Mucosa of rectum (tissue), 2 donors: ENCODE results near the gene CFAP77.

Experiments used
- H3K27ac ChIP-seq, 2 donors: one replicate each; pipeline ENCODE4 v1.7.0; 2013; ENCODE audit warnings: inconsistent platforms in 2 of 2, low read depth in 2 of 2, low read length in 2 of 2
- H3K27me3 ChIP-seq, 2 donors: one replicate each; pipeline ENCODE4 v1.7.0; 2013; ENCODE audit warnings: low read length in 2 of 2; ENCODE audit not compliant: control insufficient read depth in 2 of 2, insufficient read depth in 2 of 2
- H3K36me3 ChIP-seq, 2 donors: one replicate each; pipeline ENCODE4 v1.7.0; 2013; ENCODE audit warnings: low read length in 2 of 2; ENCODE audit not compliant: control insufficient read depth in 2 of 2, insufficient read depth in 2 of 2
- H3K4me1 ChIP-seq, 2 donors: one replicate each; pipeline ENCODE4 v1.7.0; 2013; ENCODE audit warnings: low read length in 2 of 2, mild to moderate bottlenecking in 1 of 2; ENCODE audit not compliant: control insufficient read depth in 2 of 2, insufficient read depth in 2 of 2
- H3K4me3 ChIP-seq, 2 donors: one replicate each; pipeline ENCODE4 v1.7.0; 2013; ENCODE audit warnings: low read length in 2 of 2
- H3K9ac ChIP-seq, 2 donors: one replicate each; pipeline ENCODE4 v1.7.0; 2013; ENCODE audit warnings: low read length in 2 of 2, low read depth in 1 of 2, mild to moderate bottlenecking in 1 of 2
- H3K9me3 ChIP-seq, 2 donors: one replicate each; pipeline ENCODE4 v1.7.0; 2013; ENCODE audit warnings: low read length in 2 of 2; ENCODE audit not compliant: control insufficient read depth in 2 of 2
- donor health status: healthy.
- donor health status: Normal muscosa, but diverticular disease.

CFAP77 gene

GRCh38 chr9:132543251-132543650, 133.2 kb downstream of the CFAP77 start:
- Histone ChIP-seq H3K4me3 (no peak overlapping the region), H3K27me3 (peaks cover 4 to 6% of the 10 kb centered on the region in 2 donors), H3K4me1 (peaks cover 0 to 13% of the 10 kb centered on the region in 2 donors), H3K27ac (no peak overlapping the region), H3K36me3 (no peaks in the 10 kb centered on the region), H3K9me3 (no peaks in the 10 kb centered on the region), H3K9ac (no peak overlapping the region)

DNA sequence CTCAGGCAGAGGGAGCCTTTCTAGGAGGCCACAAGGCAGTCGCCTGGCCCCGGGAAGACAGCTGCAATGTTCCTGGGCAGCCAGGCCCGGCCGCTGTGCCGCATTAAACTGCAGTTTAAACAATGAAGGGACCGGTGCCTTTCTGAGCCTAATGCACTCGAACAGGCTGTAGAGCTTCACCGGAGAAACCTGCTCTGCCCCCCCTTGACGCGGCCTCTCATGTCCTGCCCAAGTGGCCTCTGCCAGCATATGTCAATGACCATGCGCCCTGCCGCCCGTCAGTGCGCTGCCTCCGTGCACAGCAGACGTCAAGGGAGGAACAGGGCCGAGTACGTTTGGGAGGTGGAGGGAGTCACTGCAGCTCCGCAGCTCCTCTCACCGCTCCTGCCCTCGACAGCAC, 133.9 kb downstream of the CFAP77 start:
- H3K9ac ChIP-seq = no peak overlapping the region
- no peaks in the 10 kb centered on the region for H3K36me3 ChIP-seq
- H3K27ac ChIP-seq = no peak overlapping the region
- no peak overlapping the region for H3K4me3 ChIP-seq
- H3K9me3 ChIP-seq = no peaks in the 10 kb centered on the region
- peaks cover 0 to 12% of the 10 kb centered on the region in 2 donors for H3K4me1 ChIP-seq
- H3K27me3 ChIP-seq = peaks cover 4 to 6% of the 10 kb centered on the region in 2 donors

GRCh38 chr9:132545578-132545977, 135.6 kb downstream of the CFAP77 start:
- H3K36me3 ChIP-seq = no peaks in the 10 kb centered on the region
- H3K27ac ChIP-seq = no peak overlapping the region
- peaks cover 0 to 9% of the 10 kb centered on the region in 2 donors for H3K4me1 ChIP-seq
- no peaks in the 10 kb centered on the region for H3K9me3 ChIP-seq
- peaks cover 4 to 6% of the 10 kb centered on the region in 2 donors for H3K27me3 ChIP-seq
- no peak overlapping the region for H3K9ac ChIP-seq
- no peak overlapping the region for H3K4me3 ChIP-seq

- H3K4me3 ChIP-seq = no peak overlapping the region
- peaks cover 0 to 9% of the 10 kb centered on the region in 2 donors for H3K4me1 ChIP-seq
- peaks cover 5 to 6% of the 10 kb centered on the region in 2 donors for H3K27me3 ChIP-seq
Measured at GRCh38 chr9:132546148-132547051, 136.4 kb downstream of the CFAP77 start.

GRCh38 chr9:132547052-132547431, 137.0 kb downstream of the CFAP77 start:
- Histone ChIP-seq H3K27ac (no peak overlapping the region), H3K4me1 (peaks cover 0 to 9% of the 10 kb centered on the region in 2 donors), H3K9me3 (no peaks in the 10 kb centered on the region), H3K27me3 (peaks cover 5 to 6% of the 10 kb centered on the region in 2 donors), H3K9ac (no peak overlapping the region), H3K36me3 (no peaks in the 10 kb centered on the region), H3K4me3 (no peak overlapping the region)

More at GRCh38 chr9:132546148-132547051, 136.4 kb downstream of the CFAP77 start:
- Histone ChIP-seq H3K27ac (no peak overlapping the region), H3K9ac (no peak overlapping the region), H3K36me3 (no peaks in the 10 kb centered on the region), H3K9me3 (no peaks in the 10 kb centered on the region)

GRCh38 chr9:132547436-132547835, 137.4 kb downstream of the CFAP77 start:
- H3K4me3 ChIP-seq = no peak overlapping the region
- H3K27me3 ChIP-seq = peaks cover 5 to 6% of the 10 kb centered on the region in 2 donors
- no peak overlapping the region for H3K9ac ChIP-seq
- H3K36me3 ChIP-seq = no peaks in the 10 kb centered on the region
- H3K4me1 ChIP-seq = peaks cover 0 to 9% of the 10 kb centered on the region in 2 donors
- H3K27ac ChIP-seq = no peak overlapping the region
- H3K9me3 ChIP-seq = no peaks in the 10 kb centered on the region

DNA sequence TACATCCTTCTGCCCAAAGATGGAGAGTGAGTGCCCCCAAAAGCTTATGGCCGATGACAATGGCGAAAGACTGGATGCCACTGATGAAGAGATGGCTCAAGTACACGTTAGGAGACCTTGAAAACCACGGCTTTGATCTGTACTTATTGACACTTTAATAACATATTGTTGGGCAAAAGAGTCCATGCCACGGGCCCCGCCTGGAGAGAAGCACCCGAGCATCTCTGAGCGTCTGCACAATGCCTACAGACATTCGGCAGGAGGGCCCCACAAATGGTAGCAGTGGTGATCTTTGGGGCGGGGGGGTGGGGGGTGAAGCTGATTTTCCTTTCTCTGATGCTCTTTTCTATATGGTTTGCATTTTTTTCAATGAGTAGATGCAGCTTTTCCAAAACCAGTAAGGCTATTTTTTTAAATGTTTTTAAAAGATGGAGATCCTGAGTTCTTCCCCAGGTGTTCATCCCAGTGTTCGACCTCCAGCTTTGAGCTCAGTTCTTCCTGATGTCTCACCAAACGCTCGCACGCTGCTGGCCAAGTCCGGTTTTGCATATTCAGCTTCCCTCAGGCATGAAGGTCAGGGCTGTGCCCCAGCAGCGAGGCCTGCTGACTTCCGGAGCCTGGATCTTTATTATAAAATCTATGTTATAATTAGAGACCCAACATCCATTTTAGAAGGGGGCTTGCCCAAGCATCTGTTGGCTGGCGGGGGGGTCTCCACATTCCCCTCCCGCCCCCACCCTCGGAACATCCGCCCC, 138.1 kb downstream of the CFAP77 start:
- H3K36me3 ChIP-seq = no peaks in the 10 kb centered on the region
- no peaks in the 10 kb centered on the region for H3K9me3 ChIP-seq
- no peak overlapping the region for H3K27ac ChIP-seq
- H3K4me1 ChIP-seq = peaks cover 0 to 9% of the 10 kb centered on the region in 2 donors
- peaks cover 5 to 6% of the 10 kb centered on the region in 2 donors for H3K27me3 ChIP-seq
- no peak overlapping the region for H3K9ac ChIP-seq
- no peak overlapping the region for H3K4me3 ChIP-seq

GRCh38 chr9:132548751-132549640, 139.0 kb downstream of the CFAP77 start:
- Histone ChIP-seq H3K4me3 (no peak overlapping the region), H3K9me3 (no peaks in the 10 kb centered on the region), H3K27me3 (peaks cover 6 to 7% of the 10 kb centered on the region in 2 donors), H3K9ac (no peak overlapping the region), H3K27ac (no peak overlapping the region), H3K36me3 (no peaks in the 10 kb centered on the region), H3K4me1 (peaks cover 0 to 9% of the 10 kb centered on the region in 2 donors)

DNA sequence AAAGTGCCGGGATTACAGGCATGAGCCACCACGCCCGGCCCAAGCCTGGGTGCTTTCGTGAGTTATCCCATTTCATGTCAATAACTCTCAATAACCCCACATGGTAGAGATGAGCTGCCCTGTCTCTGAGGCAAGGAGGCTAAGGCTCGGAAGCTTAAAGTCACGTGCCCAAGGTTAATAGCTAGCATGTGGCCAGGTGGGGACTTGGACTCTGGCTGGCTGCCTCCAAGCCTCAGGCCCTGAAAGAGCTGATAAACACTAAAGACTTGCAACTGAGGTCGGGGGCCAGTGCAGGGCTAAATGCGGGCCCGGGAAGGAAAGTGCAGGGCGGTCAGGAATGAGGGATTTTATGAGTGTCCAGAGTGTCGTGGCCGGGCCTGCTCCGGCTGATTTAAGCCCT, 141.5 kb downstream of the CFAP77 start:
- no peak overlapping the region for H3K4me3 ChIP-seq

More for the DNA sequence above, 141.5 kb downstream of the CFAP77 start:
- H3K36me3 ChIP-seq = no peaks in the 10 kb centered on the region
- no peak overlapping the region for H3K27ac ChIP-seq
- no peaks in the 10 kb centered on the region for H3K9me3 ChIP-seq
- peaks cover 0 to 5% of the 10 kb centered on the region in 2 donors for H3K4me1 ChIP-seq
- peaks cover 0 to 5% of the 10 kb centered on the region in 2 donors for H3K27me3 ChIP-seq
- no peak overlapping the region for H3K9ac ChIP-seq
